ENCODE measurements around the gene DAPK1.

DAPK1 gene

GRCh38 chr9:87603854-87604490, 106.3 kb downstream of the DAPK1 start:
- Histone ChIP-seq H3K27ac (ENCODE audit: low read depth, low read length) (no peak overlapping the region), H3K27me3 (ENCODE audit: insufficient read depth, low read length) (no peaks in the 10 kb centered on the region), H3K36me3 (ENCODE audit: insufficient read depth, low read length) (no peaks in the 10 kb centered on the region), H3K79me2 (ENCODE audit: control insufficient read depth, insufficient read depth, low read length, unreplicated experiment) (no peaks in the 10 kb centered on the region), H3K4me1 (ENCODE audit: control insufficient read depth, insufficient read depth, low read length, unreplicated experiment) (peaks cover 25% of the 10 kb centered on the region), H3K4me3 (ENCODE audit: low read depth, low read length) (no peak overlapping the region), H2AFZ (ENCODE audit: low read length, unreplicated experiment) (no peak overlapping the region)

- no peak overlapping the region for H3K27ac ChIP-seq (ENCODE audit: low read depth, low read length)
- no peaks in the 10 kb centered on the region for H3K36me3 ChIP-seq (ENCODE audit: insufficient read depth, low read length)
- no peak overlapping the region for H2AFZ ChIP-seq (ENCODE audit: low read length, unreplicated experiment)
- H3K4me3 ChIP-seq (ENCODE audit: low read depth, low read length) = no peak overlapping the region
- no peaks in the 10 kb centered on the region for H3K79me2 ChIP-seq (ENCODE audit: control insufficient read depth, insufficient read depth, low read length, unreplicated experiment)
- H3K4me1 ChIP-seq (ENCODE audit: control insufficient read depth, insufficient read depth, low read length, unreplicated experiment) = peaks cover 25% of the 10 kb centered on the region
- no peaks in the 10 kb centered on the region for H3K27me3 ChIP-seq (ENCODE audit: insufficient read depth, low read length)
These were observed 107.4 kb downstream of the DAPK1 start for GRCh38 chr9:87604886-87605588.

DNA sequence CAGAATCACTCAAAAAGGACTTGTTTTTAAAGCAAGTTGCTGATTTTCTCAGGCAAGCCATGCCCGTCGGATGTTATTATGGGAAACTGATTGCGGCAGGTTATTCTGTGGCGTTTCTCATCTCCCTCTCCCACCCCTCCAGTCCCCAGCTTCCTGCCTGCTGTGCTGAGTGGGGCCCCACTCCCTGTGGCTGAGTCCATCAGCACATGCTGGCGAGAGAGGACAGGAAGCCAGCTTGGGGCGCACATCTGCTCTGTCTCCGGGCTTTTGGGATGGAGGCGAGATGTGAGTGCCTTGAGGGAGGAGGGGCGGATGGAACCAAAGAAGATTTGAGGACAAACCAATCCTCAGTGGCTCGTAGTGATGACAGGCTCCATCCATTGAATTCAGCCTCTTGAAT, 108.0 kb downstream of the DAPK1 start:
- H3K4me3 ChIP-seq (ENCODE audit: low read depth, low read length) = no peak overlapping the region
- peaks cover 19% of the 10 kb centered on the region for H3K4me1 ChIP-seq (ENCODE audit: control insufficient read depth, insufficient read depth, low read length, unreplicated experiment)

DNA sequence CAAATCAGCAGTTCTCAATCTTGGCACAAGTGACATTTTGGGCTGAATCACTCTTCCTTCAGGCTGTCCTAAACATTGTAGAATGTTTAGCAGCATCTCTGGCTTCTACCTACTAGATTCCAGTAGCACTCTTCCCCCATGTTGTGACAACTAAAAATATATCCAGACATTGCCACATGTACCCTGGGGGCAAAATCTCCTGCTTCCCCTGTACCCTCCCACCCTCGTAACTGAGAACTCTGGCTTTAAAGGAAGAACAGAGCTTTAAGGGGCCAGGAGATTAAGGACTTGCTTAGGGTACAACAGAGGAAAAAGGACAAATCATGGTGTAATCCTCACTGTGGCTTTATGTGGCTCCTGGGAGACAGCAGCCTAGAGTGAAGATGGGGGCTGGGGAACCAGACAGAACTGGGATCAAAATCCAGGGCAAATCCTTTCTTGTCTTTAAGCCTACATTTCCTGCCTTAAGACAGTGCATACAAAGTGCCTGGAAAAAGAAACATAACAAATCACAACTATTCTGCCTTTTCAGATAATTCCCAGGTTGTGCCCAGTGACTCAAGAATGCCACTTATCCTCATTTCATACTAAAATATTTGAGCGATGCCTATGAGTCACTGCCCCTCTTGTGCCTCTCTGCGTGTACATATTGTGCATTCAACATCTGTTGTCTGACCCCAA, 109.3 kb downstream of the DAPK1 start:
- Histone ChIP-seq H3K79me2 (ENCODE audit: control insufficient read depth, insufficient read depth, low read length, unreplicated experiment) (no peaks in the 10 kb centered on the region), H3K4me1 (ENCODE audit: control insufficient read depth, insufficient read depth, low read length, unreplicated experiment) (peaks cover 14% of the 10 kb centered on the region), H3K27ac (ENCODE audit: low read depth, low read length) (peak overlapping the region; percentile 98), H2AFZ (ENCODE audit: low read length, unreplicated experiment) (peak overlapping the region; percentile 53), H3K4me3 (ENCODE audit: low read depth, low read length) (peak overlapping the region; percentile 43; the same call in 1 of the 2 replicates), H3K36me3 (ENCODE audit: insufficient read depth, low read length) (no peaks in the 10 kb centered on the region), H3K27me3 (ENCODE audit: insufficient read depth, low read length) (no peaks in the 10 kb centered on the region)

More for the DNA sequence above, 108.0 kb downstream of the DAPK1 start:
- no peaks in the 10 kb centered on the region for H3K79me2 ChIP-seq (ENCODE audit: control insufficient read depth, insufficient read depth, low read length, unreplicated experiment)
- H2AFZ ChIP-seq (ENCODE audit: low read length, unreplicated experiment) = no peak overlapping the region
- no peaks in the 10 kb centered on the region for H3K36me3 ChIP-seq (ENCODE audit: insufficient read depth, low read length)
- H3K27ac ChIP-seq (ENCODE audit: low read depth, low read length) = no peak overlapping the region; the same call in 1 of the 2 replicates
- no peaks in the 10 kb centered on the region for H3K27me3 ChIP-seq (ENCODE audit: insufficient read depth, low read length)

- H3K27ac ChIP-seq (ENCODE audit: low read depth, low read length) = peak overlapping the region; percentile 98
- no peak overlapping the region for H2AFZ ChIP-seq (ENCODE audit: low read length, unreplicated experiment)
- no peaks in the 10 kb centered on the region for H3K27me3 ChIP-seq (ENCODE audit: insufficient read depth, low read length)
- no peaks in the 10 kb centered on the region for H3K36me3 ChIP-seq (ENCODE audit: insufficient read depth, low read length)
- peaks cover 14% of the 10 kb centered on the region for H3K4me1 ChIP-seq (ENCODE audit: control insufficient read depth, insufficient read depth, low read length, unreplicated experiment)
- no peaks in the 10 kb centered on the region for H3K79me2 ChIP-seq (ENCODE audit: control insufficient read depth, insufficient read depth, low read length, unreplicated experiment)
- H3K4me3 ChIP-seq (ENCODE audit: low read depth, low read length) = no peak overlapping the region
These were observed 110.2 kb downstream of the DAPK1 start for GRCh38 chr9:87607859-87608258.

GRCh38 chr9:87609002-87609401, 111.3 kb downstream of the DAPK1 start:
- no peaks in the 10 kb centered on the region for H3K36me3 ChIP-seq (ENCODE audit: insufficient read depth, low read length)
- H3K27me3 ChIP-seq (ENCODE audit: insufficient read depth, low read length) = no peaks in the 10 kb centered on the region
- no peaks in the 10 kb centered on the region for H3K79me2 ChIP-seq (ENCODE audit: control insufficient read depth, insufficient read depth, low read length, unreplicated experiment)
- H3K4me1 ChIP-seq (ENCODE audit: control insufficient read depth, insufficient read depth, low read length, unreplicated experiment) = peaks cover 14% of the 10 kb centered on the region
- no peak overlapping the region for H3K27ac ChIP-seq (ENCODE audit: low read depth, low read length)
- H3K4me3 ChIP-seq (ENCODE audit: low read depth, low read length) = no peak overlapping the region
- no peak overlapping the region for H2AFZ ChIP-seq (ENCODE audit: low read length, unreplicated experiment)

GRCh38 chr9:87609486-87609885, 111.8 kb downstream of the DAPK1 start:
- no peak overlapping the region for H2AFZ ChIP-seq (ENCODE audit: low read length, unreplicated experiment)
- no peaks in the 10 kb centered on the region for H3K36me3 ChIP-seq (ENCODE audit: insufficient read depth, low read length)
- H3K4me3 ChIP-seq (ENCODE audit: low read depth, low read length) = no peak overlapping the region
- H3K27ac ChIP-seq (ENCODE audit: low read depth, low read length) = no peak overlapping the region
- H3K79me2 ChIP-seq (ENCODE audit: control insufficient read depth, insufficient read depth, low read length, unreplicated experiment) = no peaks in the 10 kb centered on the region
- no peaks in the 10 kb centered on the region for H3K27me3 ChIP-seq (ENCODE audit: insufficient read depth, low read length)
- peaks cover 14% of the 10 kb centered on the region for H3K4me1 ChIP-seq (ENCODE audit: control insufficient read depth, insufficient read depth, low read length, unreplicated experiment)

GRCh38 chr9:87610200-87611155, 112.8 kb downstream of the DAPK1 start:
- H3K4me3 ChIP-seq (ENCODE audit: low read depth, low read length) = no peak overlapping the region
- no peaks in the 10 kb centered on the region for H3K79me2 ChIP-seq (ENCODE audit: control insufficient read depth, insufficient read depth, low read length, unreplicated experiment)
- H3K4me1 ChIP-seq (ENCODE audit: control insufficient read depth, insufficient read depth, low read length, unreplicated experiment) = peaks cover 14% of the 10 kb centered on the region
- H3K27ac ChIP-seq (ENCODE audit: low read depth, low read length) = no peak overlapping the region
- H2AFZ ChIP-seq (ENCODE audit: low read length, unreplicated experiment) = no peak overlapping the region
- no peaks in the 10 kb centered on the region for H3K36me3 ChIP-seq (ENCODE audit: insufficient read depth, low read length)
- no peaks in the 10 kb centered on the region for H3K27me3 ChIP-seq (ENCODE audit: insufficient read depth, low read length)

DNA sequence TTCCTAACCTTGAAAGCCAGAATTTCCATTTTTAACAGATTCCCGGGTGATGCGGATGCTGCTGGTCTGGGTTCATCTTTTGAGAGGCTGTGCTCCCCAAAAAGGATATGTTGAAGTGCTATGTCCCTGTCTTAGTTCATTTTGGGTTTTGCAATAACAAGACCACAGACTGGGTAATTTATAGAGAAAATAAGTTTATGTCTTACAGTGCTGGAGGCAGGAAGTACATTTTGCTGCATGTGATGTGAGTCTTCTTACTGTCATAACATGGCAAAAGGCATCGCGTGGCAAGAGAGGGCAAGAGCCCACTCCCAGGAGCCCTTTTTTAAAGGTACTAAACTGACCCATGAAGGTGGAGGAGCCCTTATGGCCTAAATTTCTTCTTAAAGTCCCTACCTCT, 114.1 kb downstream of the DAPK1 start:
- Histone ChIP-seq H3K36me3 (ENCODE audit: insufficient read depth, low read length) (no peaks in the 10 kb centered on the region), H3K79me2 (ENCODE audit: control insufficient read depth, insufficient read depth, low read length, unreplicated experiment) (no peaks in the 10 kb centered on the region), H3K27me3 (ENCODE audit: insufficient read depth, low read length) (no peaks in the 10 kb centered on the region), H3K27ac (ENCODE audit: low read depth, low read length) (no peak overlapping the region), H2AFZ (ENCODE audit: low read length, unreplicated experiment) (no peak overlapping the region), H3K4me1 (ENCODE audit: control insufficient read depth, insufficient read depth, low read length, unreplicated experiment) (peaks cover 13% of the 10 kb centered on the region), H3K4me3 (ENCODE audit: low read depth, low read length) (no peak overlapping the region)

DNA sequence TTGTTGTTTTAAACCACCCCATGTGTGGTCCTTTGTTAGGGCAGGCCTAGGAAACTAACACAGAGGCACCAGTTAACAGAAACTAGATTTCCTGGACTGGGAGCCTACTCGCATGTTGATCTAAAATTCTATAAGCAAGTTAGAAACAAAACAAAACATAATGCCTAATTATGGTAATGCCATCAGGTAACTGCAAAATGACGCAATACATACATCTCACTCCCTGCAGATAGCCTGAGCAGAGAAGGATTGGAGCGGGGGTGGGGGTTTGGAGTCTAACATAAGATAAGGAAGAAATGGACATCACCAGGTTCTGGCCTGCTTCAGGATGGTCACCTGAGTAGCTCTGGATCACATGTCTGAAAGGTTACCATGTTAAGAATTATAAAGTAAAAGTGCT, 114.9 kb downstream of the DAPK1 start:
- Histone ChIP-seq H3K79me2 (ENCODE audit: control insufficient read depth, insufficient read depth, low read length, unreplicated experiment) (no peaks in the 10 kb centered on the region), H3K27me3 (ENCODE audit: insufficient read depth, low read length) (no peaks in the 10 kb centered on the region), H3K27ac (ENCODE audit: low read depth, low read length) (no peak overlapping the region), H2AFZ (ENCODE audit: low read length, unreplicated experiment) (no peak overlapping the region), H3K4me3 (ENCODE audit: low read depth, low read length) (no peak overlapping the region), H3K36me3 (ENCODE audit: insufficient read depth, low read length) (no peaks in the 10 kb centered on the region), H3K4me1 (ENCODE audit: control insufficient read depth, insufficient read depth, low read length, unreplicated experiment) (peaks cover 7% of the 10 kb centered on the region)

All from ACC112 (cell line).